ENCODE data around the gene PRKCA. TPM values are rescaled to one million over a fixed set of nuclear protein-coding genes. Genes with fewer than 3 reads are reported as not detected.

PRKCA gene
- total RNA-seq, 1 experiment from 2014 or later: 29.5 TPM

- no peak for TF ChIP-seq ATF6 (CRISPR knock-in tag; IDR thresholded peaks at IDR 0.05)
These were observed 17.3 kb upstream of the PRKCA start (continued) for GRCh38 chr17:66285149-66285548.

- H3K27me3 Mint-ChIP-seq (ENCODE audit: low read depth): no peaks in the 10 kb centered on the region
- H3K27ac Mint-ChIP-seq: no peak overlapping the region
- H3K4me3 Mint-ChIP-seq: no peak overlapping the region
These were observed 14.5 kb upstream of the PRKCA start for GRCh38 chr17:66287911-66288310.

More at GRCh38 chr17:66287911-66288310, 14.5 kb upstream of the PRKCA start:
- no peak for DNase-seq (ENCODE audit: low spot score)
- ATAC-seq: no peak
- Mint-ChIP-seq H3K9me3 (no peaks in the 10 kb centered on the region), H3K4me1 (no peaks in the 10 kb centered on the region), H3K36me3 (no peaks in the 10 kb centered on the region)
- CTCF ChIA-PET: no interaction called here
- POLR2A ChIA-PET: no interaction called here
- TF ChIP-seq ESRRA (CRISPR knock-in tag; IDR thresholded peaks at IDR 0.05; ENCODE audit: borderline replicate concordance) (no peak), ZNF219 (CRISPR knock-in tag; IDR thresholded peaks at IDR 0.05; ENCODE audit: borderline replicate concordance) (no peak), FOXP4 (CRISPR knock-in tag; IDR thresholded peaks at IDR 0.05) (no peak), GRHL2 (CRISPR knock-in tag; IDR thresholded peaks at IDR 0.05; ENCODE audit: insufficient replicate concordance, severe bottlenecking) (no peak), ZNF263 (CRISPR knock-in tag; IDR thresholded peaks at IDR 0.05; ENCODE audit: low read depth) (no peak), FOXP1 (CRISPR knock-in tag; IDR thresholded peaks at IDR 0.05; ENCODE audit: borderline replicate concordance) (no peak), RORB (CRISPR knock-in tag; IDR thresholded peaks at IDR 0.05) (no peak), ZNF671 (CRISPR knock-in tag; IDR thresholded peaks at IDR 0.05) (no peak), ZNF121 (CRISPR knock-in tag; IDR thresholded peaks at IDR 0.05) (no peak), NR3C1 (CRISPR knock-in tag; conservative IDR thresholded peaks at IDR 0.05; ENCODE audit: low read depth) (no peak), PREB (CRISPR knock-in tag; IDR thresholded peaks at IDR 0.05; ENCODE audit: borderline replicate concordance) (no peak), SMAD4 (CRISPR knock-in tag; IDR thresholded peaks at IDR 0.05) (no peak)
- TF ChIP-seq, protein P1, sequence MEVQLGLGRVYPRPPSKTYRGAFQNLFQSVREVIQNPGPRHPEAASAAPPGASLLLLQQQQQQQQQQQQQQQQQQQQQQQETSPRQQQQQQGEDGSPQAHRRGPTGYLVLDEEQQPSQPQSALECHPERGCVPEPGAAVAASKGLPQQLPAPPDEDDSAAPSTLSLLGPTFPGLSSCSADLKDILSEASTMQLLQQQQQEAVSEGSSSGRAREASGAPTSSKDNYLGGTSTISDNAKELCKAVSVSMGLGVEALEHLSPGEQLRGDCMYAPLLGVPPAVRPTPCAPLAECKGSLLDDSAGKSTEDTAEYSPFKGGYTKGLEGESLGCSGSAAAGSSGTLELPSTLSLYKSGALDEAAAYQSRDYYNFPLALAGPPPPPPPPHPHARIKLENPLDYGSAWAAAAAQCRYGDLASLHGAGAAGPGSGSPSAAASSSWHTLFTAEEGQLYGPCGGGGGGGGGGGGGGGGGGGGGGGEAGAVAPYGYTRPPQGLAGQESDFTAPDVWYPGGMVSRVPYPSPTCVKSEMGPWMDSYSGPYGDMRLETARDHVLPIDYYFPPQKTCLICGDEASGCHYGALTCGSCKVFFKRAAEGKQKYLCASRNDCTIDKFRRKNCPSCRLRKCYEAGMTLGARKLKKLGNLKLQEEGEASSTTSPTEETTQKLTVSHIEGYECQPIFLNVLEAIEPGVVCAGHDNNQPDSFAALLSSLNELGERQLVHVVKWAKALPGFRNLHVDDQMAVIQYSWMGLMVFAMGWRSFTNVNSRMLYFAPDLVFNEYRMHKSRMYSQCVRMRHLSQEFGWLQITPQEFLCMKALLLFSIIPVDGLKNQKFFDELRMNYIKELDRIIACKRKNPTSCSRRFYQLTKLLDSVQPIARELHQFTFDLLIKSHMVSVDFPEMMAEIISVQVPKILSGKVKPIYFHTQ (CRISPR knock-in tag; IDR thresholded peaks at IDR 0.05): no peak
- TF ChIP-seq, protein P2, sequence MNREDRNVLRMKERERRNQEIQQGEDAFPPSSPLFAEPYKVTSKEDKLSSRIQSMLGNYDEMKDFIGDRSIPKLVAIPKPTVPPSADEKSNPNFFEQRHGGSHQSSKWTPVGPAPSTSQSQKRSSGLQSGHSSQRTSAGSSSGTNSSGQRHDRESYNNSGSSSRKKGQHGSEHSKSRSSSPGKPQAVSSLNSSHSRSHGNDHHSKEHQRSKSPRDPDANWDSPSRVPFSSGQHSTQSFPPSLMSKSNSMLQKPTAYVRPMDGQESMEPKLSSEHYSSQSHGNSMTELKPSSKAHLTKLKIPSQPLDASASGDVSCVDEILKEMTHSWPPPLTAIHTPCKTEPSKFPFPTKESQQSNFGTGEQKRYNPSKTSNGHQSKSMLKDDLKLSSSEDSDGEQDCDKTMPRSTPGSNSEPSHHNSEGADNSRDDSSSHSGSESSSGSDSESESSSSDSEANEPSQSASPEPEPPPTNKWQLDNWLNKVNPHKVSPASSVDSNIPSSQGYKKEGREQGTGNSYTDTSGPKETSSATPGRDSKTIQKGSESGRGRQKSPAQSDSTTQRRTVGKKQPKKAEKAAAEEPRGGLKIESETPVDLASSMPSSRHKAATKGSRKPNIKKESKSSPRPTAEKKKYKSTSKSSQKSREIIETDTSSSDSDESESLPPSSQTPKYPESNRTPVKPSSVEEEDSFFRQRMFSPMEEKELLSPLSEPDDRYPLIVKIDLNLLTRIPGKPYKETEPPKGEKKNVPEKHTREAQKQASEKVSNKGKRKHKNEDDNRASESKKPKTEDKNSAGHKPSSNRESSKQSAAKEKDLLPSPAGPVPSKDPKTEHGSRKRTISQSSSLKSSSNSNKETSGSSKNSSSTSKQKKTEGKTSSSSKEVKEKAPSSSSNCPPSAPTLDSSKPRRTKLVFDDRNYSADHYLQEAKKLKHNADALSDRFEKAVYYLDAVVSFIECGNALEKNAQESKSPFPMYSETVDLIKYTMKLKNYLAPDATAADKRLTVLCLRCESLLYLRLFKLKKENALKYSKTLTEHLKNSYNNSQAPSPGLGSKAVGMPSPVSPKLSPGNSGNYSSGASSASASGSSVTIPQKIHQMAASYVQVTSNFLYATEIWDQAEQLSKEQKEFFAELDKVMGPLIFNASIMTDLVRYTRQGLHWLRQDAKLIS (CRISPR knock-in tag; IDR thresholded peaks at IDR 0.05; ENCODE audit: borderline replicate concordance): no peak
- TF ChIP-seq, protein P3, sequence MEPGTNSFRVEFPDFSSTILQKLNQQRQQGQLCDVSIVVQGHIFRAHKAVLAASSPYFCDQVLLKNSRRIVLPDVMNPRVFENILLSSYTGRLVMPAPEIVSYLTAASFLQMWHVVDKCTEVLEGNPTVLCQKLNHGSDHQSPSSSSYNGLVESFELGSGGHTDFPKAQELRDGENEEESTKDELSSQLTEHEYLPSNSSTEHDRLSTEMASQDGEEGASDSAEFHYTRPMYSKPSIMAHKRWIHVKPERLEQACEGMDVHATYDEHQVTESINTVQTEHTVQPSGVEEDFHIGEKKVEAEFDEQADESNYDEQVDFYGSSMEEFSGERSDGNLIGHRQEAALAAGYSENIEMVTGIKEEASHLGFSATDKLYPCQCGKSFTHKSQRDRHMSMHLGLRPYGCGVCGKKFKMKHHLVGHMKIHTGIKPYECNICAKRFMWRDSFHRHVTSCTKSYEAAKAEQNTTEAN (CRISPR knock-in tag; IDR thresholded peaks at IDR 0.05): no peak

Measured in WTC11 (cell line).